Astrocyte (in vitro differentiated cells and primary cell): ENCODE results near the gene STUM. TPM values are rescaled to one million over a fixed set of nuclear protein-coding genes. Genes with fewer than 3 reads are reported as not detected.
A peak's percentile ranks its signal among the peaks of the same experiment; 100 is the strongest.

Source experiments
- DNase-seq: peaks from one replicate; pipeline ENCODE4 v3.0.0-alpha.2; 2010; ENCODE audit warnings: low read depth
- FAIRE-seq: peaks from 2 replicates; lab custom pipeline; 2011; peaks lifted over from hg19 to GRCh38; lab: Jason Lieb, UNC
- H2AFZ ChIP-seq: 2 replicates; pipeline ENCODE4 v1.6.0; 2012; ENCODE audit warnings: low read depth, low read length, inconsistent platforms
- H3K27ac ChIP-seq: 2 replicates; pipeline ENCODE4 v1.5.1; 2011; ENCODE audit warnings: low read depth, low read length, inconsistent platforms
- H3K27me3 ChIP-seq: 2 replicates; pipeline ENCODE4 v1.6.0; 2011; ENCODE audit warnings: low read length, inconsistent platforms; ENCODE audit not compliant: insufficient read depth
- H3K36me3 ChIP-seq: 2 replicates; pipeline ENCODE4 v1.5.1; 2011; ENCODE audit warnings: low read length, inconsistent platforms; ENCODE audit not compliant: insufficient read depth
- H3K4me1 ChIP-seq: 2 replicates; pipeline ENCODE4 v1.5.1; 2011; ENCODE audit warnings: low read length, inconsistent platforms; ENCODE audit not compliant: insufficient read depth
- H3K4me2 ChIP-seq: 2 replicates; pipeline ENCODE4 v1.6.0; 2012; ENCODE audit warnings: low read length, inconsistent platforms
- H3K4me3 ChIP-seq: 2 replicates; pipeline ENCODE4 v1.5.1; 2011; ENCODE audit warnings: low read depth, mild to moderate bottlenecking, low read length, inconsistent platforms; ENCODE audit not compliant: insufficient read depth
- H3K79me2 ChIP-seq: 2 replicates; pipeline ENCODE4 v1.6.0; 2012; ENCODE audit warnings: mild to moderate bottlenecking, low read length, inconsistent platforms; ENCODE audit not compliant: insufficient read depth
- H3K9ac ChIP-seq: 2 replicates; pipeline ENCODE4 v1.6.0; 2012; ENCODE audit warnings: mild to moderate bottlenecking, low read length, inconsistent platforms
- H3K9me3 ChIP-seq: 2 replicates; pipeline ENCODE4 v1.5.1; 2012; ENCODE audit warnings: low read depth, mild to moderate bottlenecking, low read length, inconsistent platforms; ENCODE audit not compliant: insufficient read depth
- H4K20me1 ChIP-seq: 2 replicates; pipeline ENCODE4 v1.6.0; 2012; ENCODE audit warnings: low read length, inconsistent platforms; ENCODE audit not compliant: insufficient read depth
- H3K27ac Mint-ChIP-seq: one replicate; pipeline ENCODE4 v1.8.0; 2021; ENCODE audit warnings: mild to moderate bottlenecking, mixed read lengths; ENCODE audit not compliant: unreplicated experiment
- H3K27me3 Mint-ChIP-seq: one replicate; pipeline ENCODE4 v1.8.0; 2021; ENCODE audit warnings: low read depth, mixed read lengths; ENCODE audit not compliant: unreplicated experiment
- H3K36me3 Mint-ChIP-seq: one replicate; pipeline ENCODE4 v1.8.0; 2021; ENCODE audit warnings: low read depth, mixed read lengths; ENCODE audit not compliant: unreplicated experiment
- H3K4me1 Mint-ChIP-seq: one replicate; pipeline ENCODE4 v1.8.0; 2021; ENCODE audit warnings: low read depth, mixed read lengths; ENCODE audit not compliant: unreplicated experiment
- H3K4me3 Mint-ChIP-seq: one replicate; pipeline ENCODE4 v1.8.0; 2021; ENCODE audit warnings: mild to moderate bottlenecking, moderate library complexity, mixed read lengths; ENCODE audit not compliant: unreplicated experiment
- H3K9me3 Mint-ChIP-seq: one replicate; pipeline ENCODE4 v1.8.0; 2021; ENCODE audit warnings: mild to moderate bottlenecking, mixed read lengths; ENCODE audit not compliant: unreplicated experiment
- EZH2 ChIP-seq: IDR thresholded peaks from 2 replicates; pipeline ENCODE4 v1.6.1; 2012; ENCODE audit warnings: mild to moderate bottlenecking, low read length, inconsistent platforms; ENCODE audit not compliant: insufficient read depth
- total RNA-seq: library from RNA; stranded (reverse); gene quantifications from 2 replicates; pipeline ENCODE4 v1.2.1, GENCODE V29; 2021
- TF ChIP-seq, protein P1 (sequence below): IDR thresholded peaks from 2 replicates; pipeline ENCODE4 v1.5.1; 2011; ENCODE audit warnings: low read depth, mild to moderate bottlenecking, inconsistent platforms, low read length, moderate library complexity; ENCODE audit not compliant: insufficient read depth

Gene STUM
- total RNA-seq, 1 donor from 2014 or later: not detected

GRCh38 chr1:226655251-226656163 is 106.9 kb downstream of the STUM start:
- Histone ChIP-seq H4K20me1 (no peaks in the 10 kb centered on the region), H3K27me3 (no peaks in the 10 kb centered on the region), H3K9me3 (no peaks in the 10 kb centered on the region), H3K4me1 (peaks cover 44% of the 10 kb centered on the region), H2AFZ (no peak overlapping the region), H3K4me3 (no peak overlapping the region), H3K9ac (no peak overlapping the region), H3K79me2 (no peaks in the 10 kb centered on the region), H3K4me2 (peak overlapping the region; percentile 49), H3K36me3 (no peaks in the 10 kb centered on the region), H3K27ac (no peak overlapping the region)
- H3K27me3 Mint-ChIP-seq: peaks cover 7% of the 10 kb centered on the region
- DNase-seq: no peak
- no peak for FAIRE-seq
- H3K36me3 Mint-ChIP-seq: no peaks in the 10 kb centered on the region
- H3K9me3 Mint-ChIP-seq: no peaks in the 10 kb centered on the region
- TF ChIP-seq EZH2: no peak
- TF ChIP-seq, protein P1, sequence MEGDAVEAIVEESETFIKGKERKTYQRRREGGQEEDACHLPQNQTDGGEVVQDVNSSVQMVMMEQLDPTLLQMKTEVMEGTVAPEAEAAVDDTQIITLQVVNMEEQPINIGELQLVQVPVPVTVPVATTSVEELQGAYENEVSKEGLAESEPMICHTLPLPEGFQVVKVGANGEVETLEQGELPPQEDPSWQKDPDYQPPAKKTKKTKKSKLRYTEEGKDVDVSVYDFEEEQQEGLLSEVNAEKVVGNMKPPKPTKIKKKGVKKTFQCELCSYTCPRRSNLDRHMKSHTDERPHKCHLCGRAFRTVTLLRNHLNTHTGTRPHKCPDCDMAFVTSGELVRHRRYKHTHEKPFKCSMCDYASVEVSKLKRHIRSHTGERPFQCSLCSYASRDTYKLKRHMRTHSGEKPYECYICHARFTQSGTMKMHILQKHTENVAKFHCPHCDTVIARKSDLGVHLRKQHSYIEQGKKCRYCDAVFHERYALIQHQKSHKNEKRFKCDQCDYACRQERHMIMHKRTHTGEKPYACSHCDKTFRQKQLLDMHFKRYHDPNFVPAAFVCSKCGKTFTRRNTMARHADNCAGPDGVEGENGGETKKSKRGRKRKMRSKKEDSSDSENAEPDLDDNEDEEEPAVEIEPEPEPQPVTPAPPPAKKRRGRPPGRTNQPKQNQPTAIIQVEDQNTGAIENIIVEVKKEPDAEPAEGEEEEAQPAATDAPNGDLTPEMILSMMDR: no peak
- peak overlapping the region; percentile 90 for H3K27ac Mint-ChIP-seq
- no peak overlapping the region for H3K4me3 Mint-ChIP-seq
- peaks cover 45% of the 10 kb centered on the region for H3K4me1 Mint-ChIP-seq

DNA sequence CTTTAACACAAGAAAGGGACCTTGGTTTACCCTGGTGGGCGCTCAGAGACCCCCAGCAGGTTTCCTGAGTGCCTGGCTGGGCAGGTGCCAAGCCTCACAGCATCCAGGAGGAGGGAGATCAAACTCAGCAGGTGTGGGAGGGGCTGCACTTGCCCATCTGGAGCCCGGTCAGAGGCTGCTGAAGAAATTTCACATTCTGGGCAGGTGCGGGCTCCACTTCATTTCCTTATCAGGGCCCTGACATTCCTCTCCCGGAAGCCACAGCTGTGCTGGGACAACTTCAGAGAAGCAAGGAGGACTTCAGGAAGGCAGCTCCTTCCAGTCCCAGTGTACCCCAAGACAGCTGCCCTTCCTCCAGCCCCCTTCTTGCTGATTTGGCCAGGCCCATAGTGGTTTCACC is 107.6 kb downstream of the STUM start:
- no peaks in the 10 kb centered on the region for H3K27me3 ChIP-seq
- H3K4me2 ChIP-seq: peak overlapping the region; percentile 57
- H3K9me3 ChIP-seq: no peaks in the 10 kb centered on the region
- H4K20me1 ChIP-seq: no peaks in the 10 kb centered on the region
- peak overlapping the region; percentile 23 for H3K9ac ChIP-seq
- no peaks in the 10 kb centered on the region for H3K79me2 ChIP-seq
- peaks cover 45% of the 10 kb centered on the region for H3K4me1 Mint-ChIP-seq
- no peak overlapping the region for H3K4me3 ChIP-seq
- peak overlapping the region; percentile 5 for H2AFZ ChIP-seq
- H3K4me3 Mint-ChIP-seq: no peak overlapping the region
- H3K27me3 Mint-ChIP-seq: peaks cover under 1% of the 10 kb centered on the region
- no peaks in the 10 kb centered on the region for H3K9me3 Mint-ChIP-seq
- no peak overlapping the region for H3K27ac Mint-ChIP-seq
- peak overlapping the region; percentile 9 for H3K27ac ChIP-seq
- no peaks in the 10 kb centered on the region for H3K36me3 ChIP-seq
- FAIRE-seq (no peak), DNase-seq (no peak)
- H3K4me1 ChIP-seq: peaks cover 44% of the 10 kb centered on the region
- no peaks in the 10 kb centered on the region for H3K36me3 Mint-ChIP-seq
- TF ChIP-seq, protein P1: no peak
- no peak for TF ChIP-seq EZH2
